ENCODE results near the gene ATP11A.
A peak's percentile ranks its signal among the peaks of the same experiment; 100 is the strongest.

Gene ATP11A

DNA sequence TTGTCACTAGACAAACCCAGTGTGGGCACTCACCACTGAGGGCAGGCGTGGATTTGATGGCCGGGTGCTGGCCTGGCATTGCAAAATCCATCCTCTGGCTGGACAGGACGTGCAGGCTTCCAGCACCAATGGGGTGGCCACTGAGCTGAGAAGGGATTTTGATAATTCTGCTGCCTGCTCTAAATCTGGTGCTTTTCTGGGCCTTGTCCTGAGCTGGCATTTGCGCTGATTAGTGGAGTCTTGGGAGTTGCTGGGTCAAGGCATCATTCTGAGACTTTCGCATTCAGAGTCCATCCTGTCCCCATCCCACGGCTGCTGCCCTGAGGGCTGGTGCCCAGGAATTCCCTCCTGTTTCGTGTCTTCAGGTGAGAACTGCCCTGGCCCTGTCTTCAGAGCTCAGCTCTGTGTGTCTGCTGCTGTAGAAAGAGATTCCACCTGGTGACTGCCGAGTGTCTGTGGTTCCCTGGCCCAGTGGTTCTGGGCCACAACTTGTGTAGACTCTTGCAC lies 213.3 kb downstream of the ATP11A start:
- no peak overlapping the region for H3K56ac ChIP-seq (ENCODE audit: low read length)
- no peaks in the 10 kb centered on the region for H3K79me2 ChIP-seq (ENCODE audit: control insufficient read depth, insufficient read depth, low read length)
- H3K79me1 ChIP-seq (ENCODE audit: low read length): no peaks in the 10 kb centered on the region
- H4K8ac ChIP-seq (ENCODE audit: low read depth, low read length): no peak overlapping the region
- no peak overlapping the region for H3K4me3 ChIP-seq (ENCODE audit: low read length)
- no peak overlapping the region for H4K5ac ChIP-seq (ENCODE audit: low read length)
- H3K4ac ChIP-seq (ENCODE audit: low read depth, low read length): no peak overlapping the region
- H3K27ac ChIP-seq (ENCODE audit: low read depth, low read length): no peak overlapping the region
- no peak overlapping the region for H2BK5ac ChIP-seq (ENCODE audit: low read length)
- WGBS (ENCODE audit: extremely low coverage, insufficient coverage, low lambda C conversion rate): no CpG with 5 or more reads among the region's 8 CpGs
- H3K9ac ChIP-seq (ENCODE audit: low read length): no peak overlapping the region
- H3K4me2 ChIP-seq (ENCODE audit: low read length): no peak overlapping the region
- H2AK5ac ChIP-seq (ENCODE audit: low read length): no peak overlapping the region
- no peak for DNase-seq
- no peak overlapping the region for H3K23ac ChIP-seq (ENCODE audit: low read length)
- no peak overlapping the region for H2BK15ac ChIP-seq (replicated peaks; ENCODE audit: low read depth)
- no peaks in the 10 kb centered on the region for H3K36me3 ChIP-seq (ENCODE audit: control insufficient read depth, insufficient read depth, low read length)
- no peaks in the 10 kb centered on the region for H3K4me1 ChIP-seq (ENCODE audit: control insufficient read depth, low read depth, low read length)
- H3K27me3 ChIP-seq (ENCODE audit: insufficient read depth, low read length, poor library complexity): no peaks in the 10 kb centered on the region
- no peak overlapping the region for H2BK120ac ChIP-seq (ENCODE audit: low read depth, low read length)
- no peak overlapping the region for H3K18ac ChIP-seq (ENCODE audit: low read length)

DNA sequence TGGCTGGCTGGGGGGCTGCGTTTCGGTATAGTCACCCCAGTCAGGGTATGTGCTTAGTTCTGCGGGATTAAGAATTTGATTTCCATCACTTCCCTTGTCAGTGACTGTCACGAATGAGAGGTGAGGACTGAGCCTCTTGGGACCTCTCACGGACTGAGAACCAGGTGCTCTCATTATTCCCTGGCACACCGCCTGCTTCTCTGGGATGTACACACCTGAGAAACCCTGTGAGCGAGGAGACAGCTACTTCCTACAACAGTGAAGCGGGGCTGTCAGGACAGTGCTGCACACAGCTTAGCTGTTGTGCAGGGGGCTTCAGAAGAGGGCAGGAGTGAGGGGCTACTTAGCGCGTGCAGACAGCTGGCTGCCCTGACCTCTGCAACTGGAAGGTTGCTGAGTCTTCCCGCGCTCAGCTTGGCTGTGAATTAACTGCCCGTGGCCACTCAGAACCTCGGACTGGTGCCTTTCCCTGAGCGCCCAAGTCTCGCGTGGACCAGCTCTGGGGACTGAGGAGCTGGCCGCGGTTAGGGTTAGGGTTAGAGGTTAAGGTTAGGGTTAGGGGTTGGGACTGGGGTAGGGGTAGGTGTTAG lies 213.9 kb downstream of the ATP11A start:
- Histone ChIP-seq H4K5ac (ENCODE audit: low read length) (no peak overlapping the region), H3K4me1 (ENCODE audit: control insufficient read depth, low read depth, low read length) (no peaks in the 10 kb centered on the region), H3K79me2 (ENCODE audit: control insufficient read depth, insufficient read depth, low read length) (no peaks in the 10 kb centered on the region), H2BK15ac (replicated peaks; ENCODE audit: low read depth) (no peak overlapping the region), H3K18ac (ENCODE audit: low read length) (no peak overlapping the region), H2BK120ac (ENCODE audit: low read depth, low read length) (no peak overlapping the region), H2BK5ac (ENCODE audit: low read length) (no peak overlapping the region), H3K27ac (ENCODE audit: low read depth, low read length) (no peak overlapping the region), H3K9ac (ENCODE audit: low read length) (no peak overlapping the region), H3K4me3 (ENCODE audit: low read length) (no peak overlapping the region), H3K79me1 (ENCODE audit: low read length) (no peaks in the 10 kb centered on the region), H3K4me2 (ENCODE audit: low read length) (no peak overlapping the region), H3K4ac (ENCODE audit: low read depth, low read length) (no peak overlapping the region), H2AK5ac (ENCODE audit: low read length) (no peak overlapping the region), H3K56ac (ENCODE audit: low read length) (no peak overlapping the region), H3K23ac (ENCODE audit: low read length) (no peak overlapping the region), H3K27me3 (ENCODE audit: insufficient read depth, low read length, poor library complexity) (no peaks in the 10 kb centered on the region), H4K8ac (ENCODE audit: low read depth, low read length) (no peak overlapping the region), H3K36me3 (ENCODE audit: control insufficient read depth, insufficient read depth, low read length) (no peaks in the 10 kb centered on the region)
- no peak for DNase-seq
- no CpG with 5 or more reads among the region's 19 CpGs for WGBS (ENCODE audit: extremely low coverage, insufficient coverage, low lambda C conversion rate)

DNA sequence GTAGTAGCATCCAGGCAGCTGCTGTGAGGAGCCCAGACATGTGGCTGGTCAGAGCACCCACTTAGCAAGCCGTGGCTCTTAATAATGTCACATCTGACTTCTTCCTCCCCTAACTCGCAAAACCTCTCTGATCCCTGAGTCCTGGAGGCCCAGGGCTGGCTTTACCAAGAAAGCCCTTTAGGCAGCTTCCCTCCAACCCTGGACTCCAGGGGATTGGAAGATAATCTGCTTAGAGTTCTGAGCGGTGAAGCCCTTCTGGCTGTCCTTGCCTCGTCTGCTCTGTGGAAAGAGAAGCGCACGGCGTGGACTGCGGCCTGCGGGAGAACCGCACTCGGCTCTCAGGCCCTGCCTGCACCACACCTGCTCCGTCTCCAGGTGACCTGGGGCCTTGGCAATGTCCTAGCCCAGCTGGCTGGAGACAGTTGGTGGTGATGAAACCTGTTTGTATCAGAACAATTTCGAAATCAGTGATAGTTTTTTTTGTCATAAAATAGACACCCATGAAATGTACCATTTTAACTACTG lies 214.7 kb downstream of the ATP11A start:
- Histone ChIP-seq H3K9ac (ENCODE audit: low read length) (no peak overlapping the region), H2BK120ac (ENCODE audit: low read depth, low read length) (no peak overlapping the region), H3K23ac (ENCODE audit: low read length) (no peak overlapping the region), H4K8ac (ENCODE audit: low read depth, low read length) (no peak overlapping the region), H3K79me2 (ENCODE audit: control insufficient read depth, insufficient read depth, low read length) (no peaks in the 10 kb centered on the region), H3K4me2 (ENCODE audit: low read length) (no peak overlapping the region), H3K18ac (ENCODE audit: low read length) (no peak overlapping the region), H3K4me1 (ENCODE audit: control insufficient read depth, low read depth, low read length) (no peaks in the 10 kb centered on the region), H3K27ac (ENCODE audit: low read depth, low read length) (no peak overlapping the region), H4K5ac (ENCODE audit: low read length) (no peak overlapping the region), H2BK15ac (replicated peaks; ENCODE audit: low read depth) (no peak overlapping the region), H3K79me1 (ENCODE audit: low read length) (no peaks in the 10 kb centered on the region), H3K36me3 (ENCODE audit: control insufficient read depth, insufficient read depth, low read length) (no peaks in the 10 kb centered on the region), H3K4me3 (ENCODE audit: low read length) (no peak overlapping the region), H3K56ac (ENCODE audit: low read length) (no peak overlapping the region), H2AK5ac (ENCODE audit: low read length) (no peak overlapping the region), H2BK5ac (ENCODE audit: low read length) (no peak overlapping the region), H3K27me3 (ENCODE audit: insufficient read depth, low read length, poor library complexity) (no peaks in the 10 kb centered on the region), H3K4ac (ENCODE audit: low read depth, low read length) (no peak overlapping the region)
- DNase-seq: no peak
- no CpG with 5 or more reads among the region's 13 CpGs for WGBS (ENCODE audit: extremely low coverage, insufficient coverage, low lambda C conversion rate)

DNA sequence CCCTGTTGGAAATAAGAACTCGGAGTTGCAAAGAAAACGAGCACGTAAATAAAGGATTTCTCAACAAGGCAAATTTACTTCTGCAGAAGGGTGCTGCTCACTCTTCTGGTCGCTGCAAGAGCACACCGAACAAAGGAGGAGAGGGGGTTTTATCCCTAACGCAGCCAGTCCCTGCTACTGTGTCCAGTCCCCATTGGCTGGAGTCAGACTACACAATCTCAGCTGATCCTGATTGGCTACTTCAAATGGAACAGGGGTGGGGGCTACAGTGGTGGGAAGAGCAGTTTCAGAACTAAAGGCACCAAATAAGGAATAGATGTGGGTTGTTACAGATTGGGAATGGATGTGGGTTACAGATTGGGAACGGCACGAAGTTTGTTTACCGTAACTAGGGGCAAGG lies 215.2 kb downstream of the ATP11A start:
- no peak overlapping the region for H3K9ac ChIP-seq (ENCODE audit: low read length)
- no peaks in the 10 kb centered on the region for H3K36me3 ChIP-seq (ENCODE audit: control insufficient read depth, insufficient read depth, low read length)
- no peak overlapping the region for H3K18ac ChIP-seq (ENCODE audit: low read length)
- no peaks in the 10 kb centered on the region for H3K27me3 ChIP-seq (ENCODE audit: insufficient read depth, low read length, poor library complexity)
- no peak overlapping the region for H3K4me3 ChIP-seq (ENCODE audit: low read length)
- no peak overlapping the region for H2BK120ac ChIP-seq (ENCODE audit: low read depth, low read length)
- H3K4ac ChIP-seq (ENCODE audit: low read depth, low read length): no peak overlapping the region
- H3K27ac ChIP-seq (ENCODE audit: low read depth, low read length): no peak overlapping the region
- no peaks in the 10 kb centered on the region for H3K79me1 ChIP-seq (ENCODE audit: low read length)
- H2BK5ac ChIP-seq (ENCODE audit: low read length): no peak overlapping the region
- no peak overlapping the region for H2BK15ac ChIP-seq (replicated peaks; ENCODE audit: low read depth)
- H3K4me1 ChIP-seq (ENCODE audit: control insufficient read depth, low read depth, low read length): no peaks in the 10 kb centered on the region
- H4K8ac ChIP-seq (ENCODE audit: low read depth, low read length): no peak overlapping the region
- H3K4me2 ChIP-seq (ENCODE audit: low read length): no peak overlapping the region
- H3K79me2 ChIP-seq (ENCODE audit: control insufficient read depth, insufficient read depth, low read length): no peaks in the 10 kb centered on the region
- DNase-seq: no peak
- no CpG with 5 or more reads among the region's 9 CpGs for WGBS (ENCODE audit: extremely low coverage, insufficient coverage, low lambda C conversion rate)
- H3K56ac ChIP-seq (ENCODE audit: low read length): no peak overlapping the region
- H2AK5ac ChIP-seq (ENCODE audit: low read length): no peak overlapping the region
- no peak overlapping the region for H3K23ac ChIP-seq (ENCODE audit: low read length)
- no peak overlapping the region for H4K5ac ChIP-seq (ENCODE audit: low read length)

DNA sequence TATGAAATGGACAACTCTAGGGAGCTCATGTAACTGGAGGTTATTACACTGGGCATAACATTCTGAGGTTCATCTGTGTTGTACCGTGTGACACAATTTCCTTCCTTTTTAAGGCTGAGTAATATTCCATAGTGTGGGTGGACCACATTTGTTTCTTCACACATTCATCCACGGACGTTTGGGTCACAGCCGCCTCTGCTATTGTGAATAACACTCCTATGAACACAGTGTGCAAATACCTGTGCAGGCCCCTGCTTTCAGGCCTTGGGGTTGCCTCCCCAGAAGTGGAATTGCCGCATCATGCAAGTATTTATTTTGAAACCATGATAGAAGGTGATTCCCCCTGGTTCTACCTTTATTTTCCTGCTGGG lies 215.8 kb downstream of the ATP11A start:
- Histone ChIP-seq H3K4me2 (ENCODE audit: low read length) (no peak overlapping the region), H3K4ac (ENCODE audit: low read depth, low read length) (no peak overlapping the region), H2BK15ac (replicated peaks; ENCODE audit: low read depth) (no peak overlapping the region), H3K18ac (ENCODE audit: low read length) (no peak overlapping the region), H3K23ac (ENCODE audit: low read length) (no peak overlapping the region), H4K8ac (ENCODE audit: low read depth, low read length) (no peak overlapping the region), H3K56ac (ENCODE audit: low read length) (no peak overlapping the region), H2BK5ac (ENCODE audit: low read length) (no peak overlapping the region), H3K79me2 (ENCODE audit: control insufficient read depth, insufficient read depth, low read length) (no peaks in the 10 kb centered on the region), H2AK5ac (ENCODE audit: low read length) (no peak overlapping the region), H4K5ac (ENCODE audit: low read length) (no peak overlapping the region), H3K4me1 (ENCODE audit: control insufficient read depth, low read depth, low read length) (no peaks in the 10 kb centered on the region), H3K9ac (ENCODE audit: low read length) (no peak overlapping the region), H3K79me1 (ENCODE audit: low read length) (no peaks in the 10 kb centered on the region), H3K27me3 (ENCODE audit: insufficient read depth, low read length, poor library complexity) (no peaks in the 10 kb centered on the region), H3K4me3 (ENCODE audit: low read length) (no peak overlapping the region), H3K27ac (ENCODE audit: low read depth, low read length) (peak overlapping the region; percentile 30), H3K36me3 (ENCODE audit: control insufficient read depth, insufficient read depth, low read length) (no peaks in the 10 kb centered on the region), H2BK120ac (ENCODE audit: low read depth, low read length) (no peak overlapping the region)
- DNase-seq: no peak
- no CpG with 5 or more reads among the region's 5 CpGs for WGBS (ENCODE audit: extremely low coverage, insufficient coverage, low lambda C conversion rate)
